T47D (cell line): ENCODE results near the gene SNX1.
"Not testable (repeated sequence)": the region's sequence is repeated elsewhere in the genome, so short reads cannot be mapped to it uniquely, and the experiment has no call there.

Experiments
- DNase-seq, 2 experiments: peaks; one replicate each; pipeline versions ENCODE4 v3.0.0 to v3.0.0-alpha.2; 2011 to 2012; ENCODE audit warnings: low read depth in 1 of 2, low spot score in 1 of 2
- JUND ChIP-seq: IDR thresholded peaks from 2 replicates; pipeline ENCODE4 v1.6.1; 2012; ENCODE audit warnings: low read depth
- in situ Hi-C: cut with HindIII; loops from 2 replicates; pipeline ENCODE4 v1.10.0; 2016; ENCODE audit warnings: low sequenced_read_pairs, low pct_unique_long_range_greater_than_20kb

SNX1 gene, protein sequence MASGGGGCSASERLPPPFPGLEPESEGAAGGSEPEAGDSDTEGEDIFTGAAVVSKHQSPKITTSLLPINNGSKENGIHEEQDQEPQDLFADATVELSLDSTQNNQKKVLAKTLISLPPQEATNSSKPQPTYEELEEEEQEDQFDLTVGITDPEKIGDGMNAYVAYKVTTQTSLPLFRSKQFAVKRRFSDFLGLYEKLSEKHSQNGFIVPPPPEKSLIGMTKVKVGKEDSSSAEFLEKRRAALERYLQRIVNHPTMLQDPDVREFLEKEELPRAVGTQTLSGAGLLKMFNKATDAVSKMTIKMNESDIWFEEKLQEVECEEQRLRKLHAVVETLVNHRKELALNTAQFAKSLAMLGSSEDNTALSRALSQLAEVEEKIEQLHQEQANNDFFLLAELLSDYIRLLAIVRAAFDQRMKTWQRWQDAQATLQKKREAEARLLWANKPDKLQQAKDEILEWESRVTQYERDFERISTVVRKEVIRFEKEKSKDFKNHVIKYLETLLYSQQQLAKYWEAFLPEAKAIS

DNA sequence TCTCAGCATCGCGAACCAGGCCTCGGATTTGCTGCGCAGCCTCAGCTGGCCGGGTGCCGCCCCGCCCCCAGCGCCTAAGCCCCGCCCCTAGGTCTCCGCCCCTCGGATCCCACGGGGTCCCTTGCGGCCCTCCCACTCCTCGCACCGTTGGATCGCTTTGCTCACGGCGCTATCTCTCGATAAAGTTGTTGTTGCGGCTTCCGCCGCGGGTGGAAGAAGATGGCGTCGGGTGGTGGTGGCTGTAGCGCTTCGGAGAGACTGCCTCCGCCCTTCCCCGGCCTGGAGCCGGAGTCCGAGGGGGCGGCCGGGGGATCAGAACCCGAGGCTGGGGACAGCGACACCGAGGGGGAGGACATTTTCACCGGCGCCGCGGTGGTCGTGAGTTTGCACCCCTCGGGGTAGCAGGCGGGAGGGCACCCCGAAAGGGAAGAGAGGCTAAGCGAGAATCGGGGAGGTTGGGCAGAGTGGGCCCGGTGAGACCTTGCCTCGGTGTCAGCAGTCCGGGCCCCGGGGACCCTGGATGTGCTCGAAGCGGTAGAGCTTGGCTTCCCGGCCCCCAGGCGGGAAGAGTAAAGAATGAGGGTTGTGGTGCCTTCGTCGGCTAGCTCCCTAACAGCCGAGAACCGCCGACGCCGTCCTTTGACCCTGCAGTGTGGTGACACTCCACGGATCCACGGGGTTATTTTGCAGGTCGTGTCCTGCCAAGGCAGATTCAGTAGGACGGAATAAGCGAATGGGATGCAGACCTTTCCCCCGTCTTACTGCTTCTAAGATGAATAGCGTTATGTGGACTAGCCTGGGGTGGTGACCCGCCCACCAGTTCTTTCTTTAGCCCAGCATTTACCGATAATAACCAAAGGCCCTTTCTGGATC is at the start of gene SNX1:
SNX1 (plus strand) TSS at position 188 of the 873 bp plus-strand sequence; CDS start at position 220, 32 bp downstream.
- in situ Hi-C loops: no loop called here
- TF ChIP-seq JUND: no peak

DNA sequence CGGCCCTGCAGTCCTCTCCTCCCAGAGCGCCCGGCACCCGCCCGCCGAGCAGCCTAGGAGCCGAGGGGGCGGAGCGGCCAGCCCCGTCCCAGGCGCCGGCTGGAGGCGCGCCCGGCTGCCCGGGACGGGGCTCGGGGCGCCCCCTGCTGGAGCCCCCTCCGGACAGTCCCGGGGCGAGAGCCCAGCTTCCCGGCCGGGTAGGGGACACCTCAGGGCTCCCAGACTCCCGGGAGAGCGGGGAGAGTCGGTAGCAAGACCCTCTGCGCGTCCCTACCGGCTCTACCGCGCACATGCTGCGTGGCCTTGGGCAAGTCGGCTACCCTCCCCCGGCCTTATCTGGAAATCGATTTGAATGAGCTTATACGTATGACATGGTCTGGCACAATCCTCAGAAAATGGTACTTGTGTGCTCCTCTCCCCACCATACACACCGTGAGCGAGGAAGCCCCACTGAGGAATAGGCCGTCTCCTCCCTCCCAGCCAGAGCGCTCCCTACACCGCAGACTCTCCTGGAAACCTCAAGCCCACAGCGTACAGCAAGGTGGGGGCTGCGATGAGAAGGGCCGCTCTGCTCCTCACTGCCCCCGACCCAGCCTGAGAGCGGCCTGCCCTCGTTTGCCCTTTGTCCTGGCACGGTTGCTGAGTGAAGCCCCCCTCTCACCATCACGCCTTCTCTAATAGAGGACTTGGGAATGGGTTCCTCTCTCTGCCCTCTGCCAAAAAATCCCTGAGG is 49.2 kb upstream of the SNX1 start, which contains the start of gene DAPK2:
DAPK2 (minus strand) TSS at position 65 of the 733 bp plus-strand sequence. CDS start 6,224 bp downstream, outside the sequence.
- in situ Hi-C loops: no loop called here
- no peak for TF ChIP-seq JUND
- peak; percentile 73 to 88 for DNase-seq

More for the DNA sequence above, at the start of gene SNX1:
- DNase-seq: peak; percentile 65 to 96

DNA sequence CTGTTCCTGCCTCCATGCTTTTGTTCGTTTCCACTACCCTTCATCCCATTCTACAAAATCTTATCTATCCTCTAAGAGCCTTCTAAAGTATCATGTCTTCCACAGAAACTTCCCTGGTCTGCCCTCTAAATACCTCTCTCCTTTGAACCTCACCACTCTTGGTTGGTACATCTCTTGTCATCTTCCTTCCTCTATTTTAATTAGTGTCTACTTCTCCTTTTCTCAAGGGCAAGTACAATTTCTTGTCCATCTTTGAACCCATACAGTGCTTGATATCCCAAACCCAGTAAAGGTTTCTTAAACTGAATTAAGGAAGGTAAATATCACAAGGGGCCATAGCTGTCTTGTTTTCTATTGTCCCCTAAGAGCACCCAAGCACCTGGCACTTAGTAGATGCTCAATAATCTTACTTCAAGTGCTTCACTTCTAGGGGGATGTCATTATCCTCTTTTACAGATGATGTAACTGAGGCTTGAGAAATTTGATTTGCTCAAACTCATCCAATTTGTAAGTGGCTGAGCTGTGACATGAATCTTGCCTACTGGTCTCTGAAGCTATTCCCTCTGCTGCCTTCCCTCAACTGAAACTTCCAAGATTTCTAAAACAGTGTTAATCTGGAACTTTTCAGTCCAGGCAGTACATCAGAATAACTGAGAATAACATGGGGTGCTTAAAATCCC is 46.9 kb upstream of the SNX1 start:
- in situ Hi-C loops: no loop called here
- no peak for DNase-seq
- no peak for TF ChIP-seq JUND

DNA sequence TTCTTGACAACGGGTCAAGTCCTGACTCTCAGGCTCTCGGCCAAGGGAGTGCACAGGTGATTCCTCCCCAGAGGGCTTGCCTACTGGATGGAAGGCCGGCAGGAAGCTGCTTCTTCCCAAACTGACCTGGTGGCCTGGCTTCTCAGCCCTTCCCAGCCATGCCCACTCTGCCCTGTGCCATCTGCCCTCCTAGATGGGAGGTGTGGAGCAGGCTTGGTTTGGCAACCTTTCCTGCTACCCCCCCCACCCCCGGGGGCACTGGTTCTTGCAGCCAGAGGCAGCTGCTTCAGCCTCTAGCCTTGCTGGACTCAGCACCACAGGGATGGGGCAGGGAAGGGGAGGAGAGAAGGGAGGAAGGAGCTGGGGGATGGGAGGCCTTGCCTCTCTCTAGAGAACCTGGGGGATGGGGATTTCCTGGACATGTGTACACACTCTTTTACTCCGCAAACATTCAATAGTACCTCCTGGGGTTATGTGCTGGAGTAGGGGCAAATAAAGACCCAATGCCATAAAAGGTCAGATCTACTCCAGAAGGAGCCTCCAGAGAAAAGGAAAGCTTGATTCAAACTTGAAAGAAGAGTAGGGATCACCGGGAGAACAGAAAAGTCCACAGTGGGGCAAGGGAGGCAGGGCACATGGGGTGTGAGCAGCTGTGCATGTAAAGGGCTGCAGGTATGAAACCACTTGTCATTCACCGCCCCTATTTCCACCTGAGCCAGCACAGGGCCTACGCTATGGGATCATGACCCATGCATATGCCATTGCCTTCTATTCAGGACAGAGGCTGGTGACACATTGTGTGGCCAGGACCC is 45.3 kb upstream of the SNX1 start:
- no peak for TF ChIP-seq JUND
- DNase-seq: peak; percentile 56 to 65
- in situ Hi-C loops: no loop called here

DNA sequence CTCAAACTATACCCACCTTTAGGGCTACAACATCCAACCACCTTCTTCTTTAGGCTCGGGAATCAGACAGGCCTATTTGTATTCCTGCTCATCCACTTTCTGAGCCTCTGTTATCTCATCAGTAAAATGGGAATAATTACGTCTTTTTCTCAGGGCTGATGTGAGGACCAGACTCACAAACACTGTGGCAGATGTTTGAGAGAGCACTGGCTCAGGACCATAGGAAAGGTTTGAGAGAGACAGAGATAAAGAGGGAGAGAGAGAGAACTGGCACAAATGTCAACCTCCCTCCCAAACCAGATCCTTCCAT is 44.7 kb upstream of the SNX1 start:
- in situ Hi-C loops: no loop called here

DNA sequence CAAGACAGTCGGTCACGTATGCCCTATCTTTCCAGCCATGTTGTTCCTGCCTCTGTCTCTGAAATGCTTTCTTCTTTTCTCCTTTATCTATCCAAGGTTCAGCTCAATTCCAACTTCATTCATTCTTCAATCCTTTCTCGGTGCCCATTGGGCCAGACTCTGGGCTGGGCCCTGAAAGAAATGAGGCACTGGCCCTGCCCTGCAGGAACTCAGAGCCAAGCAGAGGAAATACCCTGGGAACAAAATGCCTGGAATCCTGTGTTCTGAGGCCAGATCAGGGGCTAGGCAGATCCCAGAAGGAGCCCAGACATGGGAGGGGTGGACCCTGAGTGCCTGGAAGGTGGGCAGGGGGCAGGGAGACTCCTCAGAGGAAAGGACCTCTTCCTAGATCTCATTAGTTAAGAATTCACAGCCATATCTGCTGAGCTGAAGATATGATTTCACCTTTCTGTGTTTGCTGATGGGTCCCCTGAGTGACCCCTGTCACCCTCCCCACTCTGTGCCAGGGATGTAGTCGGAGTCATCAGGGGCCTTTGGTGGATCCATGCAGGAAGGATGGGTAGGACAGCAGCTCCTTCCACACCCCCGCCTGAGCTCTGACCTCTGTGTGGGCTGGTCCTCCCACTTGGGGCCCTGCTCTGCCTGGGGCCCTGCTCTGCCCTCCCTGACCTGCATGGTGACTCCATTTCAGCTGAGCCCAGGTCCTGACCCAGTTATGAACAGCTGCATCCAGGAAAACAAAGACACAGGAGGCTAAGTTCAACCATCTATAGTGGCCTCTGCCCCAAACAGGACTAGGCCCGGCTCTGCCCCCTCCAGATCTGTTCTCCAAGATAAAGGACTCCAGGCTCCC is 44.1 kb upstream of the SNX1 start:
- in situ Hi-C loops: no loop called here
- no peak for TF ChIP-seq JUND

More for the DNA sequence above, 44.7 kb upstream of the SNX1 start:
- TF ChIP-seq JUND: no peak
- no peak for DNase-seq

DNA sequence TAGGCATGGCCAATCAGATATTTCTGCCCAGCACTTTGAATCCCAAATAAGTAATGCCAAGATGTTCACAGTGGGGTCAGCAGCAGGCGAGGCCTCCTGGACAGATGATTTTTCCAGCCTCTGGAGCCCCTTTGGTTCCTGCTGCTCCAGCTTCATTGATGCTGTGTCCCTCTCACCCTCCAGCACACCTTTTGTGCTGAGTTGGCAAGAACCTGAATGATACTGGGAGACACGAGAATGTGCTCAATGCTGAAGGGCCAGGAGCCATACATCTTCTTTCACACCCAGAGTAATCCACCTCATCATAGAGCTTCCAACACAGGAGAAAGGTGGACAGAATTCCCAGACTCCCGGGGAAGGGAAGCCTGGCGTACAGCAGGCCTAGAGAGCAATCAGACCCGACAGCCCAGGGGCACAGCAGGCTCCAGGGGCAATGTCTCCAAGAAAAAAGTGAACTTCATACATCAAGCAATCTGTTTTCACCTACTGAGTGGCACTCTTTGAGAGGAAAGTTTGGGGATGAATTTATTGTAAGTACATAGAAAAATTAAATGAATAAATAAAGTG is 42.8 kb upstream of the SNX1 start:
- no peak for DNase-seq
- in situ Hi-C loops: no loop called here

More for the DNA sequence above, 44.1 kb upstream of the SNX1 start:
- DNase-seq: no peak

DNA sequence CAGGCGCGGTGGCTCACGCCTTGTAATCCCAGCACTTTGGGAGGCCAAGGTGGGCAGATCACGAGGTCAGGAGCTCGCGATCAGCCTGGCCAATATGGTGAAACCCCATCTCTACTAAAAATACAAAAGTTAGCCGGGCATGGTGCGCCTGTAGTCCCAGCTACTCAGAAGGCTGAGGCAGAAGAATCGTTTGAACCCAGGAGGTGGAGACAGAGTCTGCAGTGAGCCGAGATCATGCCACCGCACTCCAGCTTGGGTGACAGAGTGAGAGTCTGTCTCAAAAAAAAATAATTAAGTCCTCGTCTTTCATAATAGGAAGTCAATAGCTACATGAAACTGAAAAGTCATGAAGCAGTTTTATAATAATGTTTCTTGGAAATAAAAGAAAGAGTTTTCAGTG is 42.1 kb upstream of the SNX1 start:
- in situ Hi-C loops, DNase-seq: not testable (repeated sequence)

More for the DNA sequence above, 42.8 kb upstream of the SNX1 start:
- TF ChIP-seq JUND: no peak

DNA sequence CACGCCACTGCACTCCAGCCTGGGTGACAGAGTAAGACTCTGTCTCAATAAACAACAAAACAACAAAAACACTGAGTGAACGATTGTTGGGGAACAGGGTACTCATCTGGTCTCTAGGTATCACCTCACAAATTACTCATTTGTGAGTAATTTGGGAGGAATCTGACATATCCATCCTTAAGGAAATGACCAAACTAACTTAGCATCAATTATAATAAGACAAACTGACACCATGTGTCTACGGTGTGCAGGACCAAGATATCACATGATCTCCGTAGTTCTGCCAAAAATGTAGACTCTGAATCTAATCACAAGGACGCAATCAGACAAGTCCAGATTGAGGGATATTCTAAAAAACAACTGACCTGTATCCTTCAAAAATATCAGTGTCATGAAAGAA is 37.5 kb upstream of the SNX1 start:
- DNase-seq: no peak
- in situ Hi-C loops: no loop called here
- no peak for TF ChIP-seq JUND

DNA sequence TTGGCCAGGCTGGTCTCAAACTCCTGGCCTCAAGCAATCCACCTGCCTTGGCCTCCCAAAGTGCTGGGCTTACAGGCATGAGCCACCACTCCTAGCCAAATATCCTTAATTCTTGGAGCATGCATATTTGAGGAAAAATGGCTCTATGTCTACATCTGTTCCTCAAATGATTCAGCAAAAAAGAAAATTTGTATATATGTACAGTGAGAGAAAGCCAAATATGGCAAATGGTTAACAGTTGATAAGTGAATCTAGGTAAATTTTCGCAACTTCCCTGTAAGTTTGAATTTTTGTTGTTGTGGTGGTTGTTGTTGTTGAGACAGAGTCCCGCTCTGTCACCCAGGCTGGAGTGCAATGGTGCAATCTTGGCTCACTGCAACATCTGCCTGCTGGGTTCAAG is 36.7 kb upstream of the SNX1 start:
- DNase-seq, in situ Hi-C loops: not testable (repeated sequence)
